HCT116 (cell line): ENCODE measurements around the gene PLN. TPM values are rescaled to one million over a fixed set of nuclear protein-coding genes. Genes with fewer than 3 reads are reported as not detected.

Source experiments
- ATAC-seq: fragments of 200-7000 bp; cut with Tn5 transposase; 2 replicates; pipeline ENCODE4 v1.9.1; 2020; ENCODE audit warnings: mild to moderate bottlenecking, moderate library complexity
- BruUV-seq: library from RNA; stranded (reverse); fragments of 400-500 nt; replicated peaks from 2 replicates; lab custom pipeline; 2021; lab: Mats Ljungman, UMichigan
- CTCF ChIA-PET: fragments of 300-600 bp; sonication (Branson Sonifier 250); formaldehyde crosslinking; loops from one replicate; lab custom pipeline; 2021; ENCODE audit warnings: antibody characterized with exemption; lab: Charles Lee
- POLR2A ChIA-PET: fragments of 300-600, 350-600 bp; sonication (Branson Sonifier 250); formaldehyde crosslinking; loops from one replicate; lab custom pipeline; 2021; ENCODE audit warnings: antibody characterized with exemption; lab: Charles Lee
- RAD21 ChIA-PET, 2 experiments: fragments of 300-600 bp; sonication (Branson Sonifier 250); formaldehyde crosslinking; loops; one replicate each; lab custom pipeline; 2023; ENCODE audit warnings: low total read pairs in 2 of 2; ENCODE audit not compliant: uncharacterized antibody in 2 of 2, unreplicated experiment in 2 of 2, low non-redundant PET in 1 of 2; lab: Charles Lee
- DNase-seq: peaks from one replicate; pipeline ENCODE4 v3.0.0-alpha.2; 2010; ENCODE audit warnings: low read depth, low spot score
- H2AFZ ChIP-seq: fragments of 200-600 bp; shearing (Covaris generic), sonication (generic); 2 replicates; pipeline ENCODE4 v1.6.1; 2017; ENCODE audit warnings: low read depth, mixed run types, mixed read lengths, antibody characterized with exemption, low read length; ENCODE audit not compliant: poor library complexity, severe bottlenecking
- H3K27ac ChIP-seq: 2 replicates; pipeline ENCODE4 v1.5.1; 2012; ENCODE audit warnings: low read depth, low read length
- H3K27me3 ChIP-seq: fragments of 200-600 bp; sonication (generic); 2 replicates; pipeline ENCODE4 v1.6.1; 2016; ENCODE audit warnings: mixed run types, low read length, mixed read lengths; ENCODE audit not compliant: insufficient read depth
- H3K36me3 ChIP-seq, 2 experiments: fragments of 200-500 bp in 1 of 2; fragments of 200-600 bp in 1 of 2; sonication (Bioruptor generic) in 1 of 2; sonication (generic) in 1 of 2; 2 replicates each; pipeline versions ENCODE4 v1.5.1 to v1.6.1; 2014 to 2016; ENCODE audit warnings: low read length in 2 of 2, inconsistent platforms in 1 of 2, mixed read lengths in 1 of 2, mixed run types in 1 of 2; ENCODE audit not compliant: insufficient read depth in 2 of 2, control insufficient read depth in 1 of 2
- H3K4me1 ChIP-seq, 2 experiments: fragments of 200-600 bp in 1 of 2; sonication (generic) in 1 of 2; 2 replicates each; pipeline versions ENCODE4 v1.5.1 to v1.6.1; 2012 to 2017; ENCODE audit warnings: low read length in 2 of 2, inconsistent platforms in 1 of 2, mild to moderate bottlenecking in 1 of 2, mixed read lengths in 1 of 2, mixed run types in 1 of 2, moderate library complexity in 1 of 2; ENCODE audit not compliant: insufficient read depth in 2 of 2, control insufficient read depth in 1 of 2
- H3K4me2 ChIP-seq: fragments of 200-600 bp; sonication (generic); 2 replicates; pipeline ENCODE4 v1.6.1; 2017; ENCODE audit warnings: mixed run types, low read length, mixed read lengths
- H3K4me3 ChIP-seq, 2 experiments: fragments of 200-600 bp in 1 of 2; sonication (generic) in 1 of 2; replicated peaks in 1 of 2; 2 replicates each; pipeline ENCODE4 v1.5.1; 2011 to 2016; ENCODE audit warnings: low read length in 2 of 2, control low read depth in 1 of 2, low read depth in 1 of 2, mild to moderate bottlenecking in 1 of 2, mixed read lengths in 1 of 2, mixed run types in 1 of 2
- H3K79me2 ChIP-seq: fragments of 200-600 bp; sonication (generic); 2 replicates; pipeline ENCODE4 v1.6.1; 2017; ENCODE audit warnings: mild to moderate bottlenecking, mixed run types, low read length, moderate library complexity, mixed read lengths; ENCODE audit not compliant: insufficient read depth
- H3K9ac ChIP-seq: fragments of 200-600 bp; sonication (generic); 2 replicates; pipeline ENCODE4 v1.6.1; 2016; ENCODE audit warnings: low read length, mixed read lengths
- H3K9me2 ChIP-seq: fragments of 200-600 bp; sonication (generic), shearing (Covaris generic); 2 replicates; pipeline ENCODE4 v1.6.1; 2017; ENCODE audit warnings: mixed run types, mild to moderate bottlenecking, moderate library complexity; ENCODE audit not compliant: insufficient read depth
- H3K9me3 ChIP-seq, 2 experiments: fragments of 200-500 bp in 1 of 2; fragments of 200-600 bp in 1 of 2; sonication (Bioruptor generic) in 1 of 2; sonication (generic) in 1 of 2; 2 replicates each; pipeline ENCODE4 v1.6.1; 2014 to 2017; ENCODE audit warnings: low read length in 2 of 2, mixed read lengths in 2 of 2, inconsistent platforms in 1 of 2, low read depth in 1 of 2, mild to moderate bottlenecking in 1 of 2, mixed run types in 1 of 2, moderate library complexity in 1 of 2; ENCODE audit not compliant: control insufficient read depth in 1 of 2, insufficient read depth in 1 of 2
- H4K20me1 ChIP-seq: fragments of 200-600 bp; sonication (generic), shearing (Covaris generic); 2 replicates; pipeline ENCODE4 v1.6.1; 2017; ENCODE audit warnings: mixed run types, mild to moderate bottlenecking, moderate library complexity; ENCODE audit not compliant: insufficient read depth
- CBX3 ChIP-seq: IDR thresholded peaks from 2 replicates; pipeline ENCODE4 v1.6.1; 2012; ENCODE audit warnings: low read depth
- CEBPB ChIP-seq: IDR thresholded peaks from 2 replicates; pipeline ENCODE4 v1.6.1; 2012; ENCODE audit warnings: low read depth
- ELF1 ChIP-seq: IDR thresholded peaks from 2 replicates; pipeline ENCODE4 v1.6.1; 2012; ENCODE audit warnings: low read depth, borderline replicate concordance
- EZH2 ChIP-seq: fragments of 200-600 bp; sonication (generic); IDR thresholded peaks from 2 replicates; pipeline ENCODE4 v1.6.1; 2017; ENCODE audit warnings: antibody characterized with exemption, mixed run types
- EZH2phosphoT487 ChIP-seq: fragments of 200-600 bp; IDR thresholded peaks from 2 replicates; pipeline ENCODE4 v1.6.1; 2018; ENCODE audit warnings: antibody characterized with exemption, borderline replicate concordance
- JUND ChIP-seq: IDR thresholded peaks from 2 replicates; pipeline ENCODE4 v1.6.1; 2012
- POLR2A ChIP-seq: IDR thresholded peaks from 2 replicates; pipeline ENCODE4 v1.7.0; 2011; ENCODE audit warnings: borderline replicate concordance; ENCODE audit not compliant: insufficient read depth, insufficient read length; ENCODE audit errors: extremely low read depth
- SP1 ChIP-seq: IDR thresholded peaks from 2 replicates; pipeline ENCODE4 v1.6.1; 2012; ENCODE audit warnings: low read depth
- SRF ChIP-seq: IDR thresholded peaks from 2 replicates; pipeline ENCODE4 v1.6.1; 2012; ENCODE audit warnings: low read depth
- TCF7L2 ChIP-seq: IDR thresholded peaks from 2 replicates; pipeline ENCODE4 v1.7.0; 2011; ENCODE audit warnings: borderline replicate concordance, inconsistent platforms; ENCODE audit not compliant: insufficient read depth, insufficient read length; ENCODE audit errors: extremely low read depth
- YY1 ChIP-seq: IDR thresholded peaks from 2 replicates; pipeline ENCODE4 v1.6.1; 2011; ENCODE audit warnings: low read length, low read depth, moderate library complexity, mild to moderate bottlenecking; ENCODE audit not compliant: insufficient replicate concordance; ENCODE audit errors: extremely low read depth
- ZBTB33 ChIP-seq: IDR thresholded peaks from 2 replicates; pipeline ENCODE4 v1.6.1; 2011; ENCODE audit warnings: mild to moderate bottlenecking, low read length, moderate library complexity; ENCODE audit not compliant: insufficient replicate concordance; ENCODE audit errors: extremely low read depth
- ZFX ChIP-seq: fragments of 450-650 bp; IDR thresholded peaks from 2 replicates; pipeline ENCODE4 v1.6.1; 2017
- ZNF274 ChIP-seq: fragments of 200-500 bp; sonication (Bioruptor generic); IDR thresholded peaks from 2 replicates; pipeline ENCODE4 v1.6.1; 2014; ENCODE audit warnings: mild to moderate bottlenecking, low read depth, low read length, inconsistent platforms
- intact Hi-C: fragments of 100-400 bp; cut with micrococcal nuclease; formaldehyde crosslinking; loops from 2 replicates; pipeline ENCODE4 v1.10.0; 2022
- total RNA-seq: library from RNA; stranded (reverse); gene quantifications from one replicate; pipeline ENCODE4 v1.2.1, GENCODE V29; 2021; ENCODE audit not compliant: unreplicated experiment
- TF ChIP-seq, protein P1 (sequence below): IDR thresholded peaks from 2 replicates; pipeline ENCODE4 v1.6.1; 2012
- TF ChIP-seq, protein P2 (sequence below): IDR thresholded peaks from 2 replicates; pipeline ENCODE4 v1.6.1; 2012

PLN gene
- total RNA-seq, 1 experiment from 2014 or later: not detected

GRCh38 chr6:118511930-118512715, 36.0 kb upstream of the PLN start:
- Histone ChIP-seq H2AFZ (no peak overlapping the region), H3K4me2 (no peak overlapping the region), H3K27ac (no peak overlapping the region), H3K4me1 (no peaks in the 10 kb centered on the region), H3K79me2 (no peaks in the 10 kb centered on the region), H3K36me3 (no peaks in the 10 kb centered on the region), H3K4me3 (no peak overlapping the region), H4K20me1 (no peaks in the 10 kb centered on the region; the same call in 1 of the 2 replicates), H3K9ac (no peak overlapping the region), H3K27me3 (no peaks in the 10 kb centered on the region), H3K9me2 (no peaks in the 10 kb centered on the region), H3K9me3 (no peaks in the 10 kb centered on the region)
- CTCF ChIA-PET: interaction anchor here (1.0 to 1.2 kb wide), 2 partner anchors 228 to 231 kb away, joined by 4 read pairs; no protein-coding TSS in a partner anchor
- TF ChIP-seq CBX3 (no peak), SP1 (no peak), ZBTB33 (no peak), YY1 (no peak), ZNF274 (no peak), CEBPB (no peak), TCF7L2 (no peak), SRF (no peak), POLR2A (no peak), EZH2phosphoT487 (no peak), EZH2 (no peak), JUND (no peak), ZFX (no peak), ELF1 (no peak)
- TF ChIP-seq, protein P1, sequence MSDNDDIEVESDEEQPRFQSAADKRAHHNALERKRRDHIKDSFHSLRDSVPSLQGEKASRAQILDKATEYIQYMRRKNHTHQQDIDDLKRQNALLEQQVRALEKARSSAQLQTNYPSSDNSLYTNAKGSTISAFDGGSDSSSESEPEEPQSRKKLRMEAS: no peak
- TF ChIP-seq, protein P2, sequence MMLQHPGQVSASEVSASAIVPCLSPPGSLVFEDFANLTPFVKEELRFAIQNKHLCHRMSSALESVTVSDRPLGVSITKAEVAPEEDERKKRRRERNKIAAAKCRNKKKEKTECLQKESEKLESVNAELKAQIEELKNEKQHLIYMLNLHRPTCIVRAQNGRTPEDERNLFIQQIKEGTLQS: no peak
- RAD21 ChIA-PET: no interaction called here
- intact Hi-C loops: no loop called here
- POLR2A ChIA-PET: no interaction called here
- BruUV-seq: no TSS peak
- ATAC-seq (no peak), DNase-seq (no peak)
